ENCODE data around the gene CTSO.

GRCh38 chr4:155930330-155930729 is 23.3 kb downstream of the CTSO start:
- no peak for TF ChIP-seq CTCF (conservative IDR thresholded peaks at IDR 0.05)
- no peak for TF ChIP-seq ZFX (IDR thresholded peaks at IDR 0.05)
